IMR-90 (cell line): ENCODE data around the gene PCBP3. TPM values are rescaled to one million over a fixed set of nuclear protein-coding genes. Genes with fewer than 3 reads are reported as not detected.
A peak's percentile ranks its signal among the peaks of the same experiment; 100 is the strongest.

Source experiments
- ATAC-seq: fragments of 200-7000 bp; cut with Tn5 transposase; 2 replicates; pipeline ENCODE4 v1.9.1; 2020; ENCODE audit warnings: low read depth, mild to moderate bottlenecking, moderate library complexity
- BruUV-seq: library from RNA; stranded (reverse); fragments of 400-500 nt; replicated peaks from 2 replicates; lab custom pipeline; 2021; lab: Mats Ljungman, UMichigan
- CTCF ChIA-PET: fragments of 300-600 bp; formaldehyde crosslinking; extraction: SDS; loops from one replicate; lab custom pipeline; 2021; ENCODE audit warnings: antibody characterized with exemption; lab: Yijun Ruan, JAX
- POLR2A ChIA-PET: fragments of 300-600 bp; sonication (Branson Sonifier 250); formaldehyde crosslinking; loops from one replicate; lab custom pipeline; 2022; ENCODE audit warnings: antibody characterized with exemption; ENCODE audit not compliant: unreplicated experiment; lab: Charles Lee
- DNase-seq: peaks from one replicate; pipeline ENCODE4 v3.0.0; 2013
- H2AFZ ChIP-seq: replicated peaks from 2 replicates; pipeline ENCODE3; 2013; ENCODE audit warnings: low read length, mild to moderate bottlenecking; ENCODE audit not compliant: poor library complexity
- H2AK5ac ChIP-seq: 2 replicates; pipeline ENCODE4 v1.6.1; 2013; ENCODE audit warnings: low read depth, low read length, inconsistent platforms
- H2AK9ac ChIP-seq: replicated peaks from 2 replicates; pipeline ENCODE3; 2013; ENCODE audit warnings: mild to moderate bottlenecking, low read depth, low read length, moderate library complexity; ENCODE audit not compliant: poor library complexity
- H2BK120ac ChIP-seq: 2 replicates; pipeline ENCODE4 v1.6.1; 2013; ENCODE audit warnings: low read depth, low read length, inconsistent platforms
- H2BK15ac ChIP-seq: 3 replicates; pipeline ENCODE4 v1.6.1; 2013; ENCODE audit warnings: low read depth, low read length, inconsistent platforms
- H2BK20ac ChIP-seq: 2 replicates; pipeline ENCODE4 v1.6.1; 2013; ENCODE audit warnings: low read depth, mild to moderate bottlenecking, inconsistent platforms, low read length, moderate library complexity
- H2BK5ac ChIP-seq: 2 replicates; pipeline ENCODE4 v1.6.1; 2013; ENCODE audit warnings: mild to moderate bottlenecking, low read depth, low read length, inconsistent platforms; ENCODE audit not compliant: poor library complexity, severe bottlenecking
- H3K14ac ChIP-seq: replicated peaks from 2 replicates; pipeline ENCODE4 v1.6.1; 2013; ENCODE audit warnings: low read depth, low read length, inconsistent platforms
- H3K18ac ChIP-seq: 2 replicates; pipeline ENCODE4 v1.6.1; 2013; ENCODE audit warnings: low read depth, low read length, control low read depth
- H3K23ac ChIP-seq: 2 replicates; pipeline ENCODE4 v1.6.1; 2013; ENCODE audit warnings: low read depth, low read length, inconsistent platforms
- H3K27ac ChIP-seq: 2 replicates; pipeline ENCODE4 v1.5.1; 2013; ENCODE audit warnings: mild to moderate bottlenecking, control low read depth, low read length; ENCODE audit not compliant: insufficient read depth
- H3K27me3 ChIP-seq: 2 replicates; pipeline ENCODE4 v1.6.1; 2013; ENCODE audit warnings: low read length; ENCODE audit not compliant: control insufficient read depth, insufficient read depth
- H3K36me3 ChIP-seq: 2 replicates; pipeline ENCODE4 v1.6.1; 2013; ENCODE audit warnings: low read length, mixed read lengths; ENCODE audit not compliant: control insufficient read depth, insufficient read depth
- H3K4ac ChIP-seq: 2 replicates; pipeline ENCODE4 v1.6.1; 2013; ENCODE audit warnings: low read depth, low read length, inconsistent platforms
- H3K4me1 ChIP-seq: 2 replicates; pipeline ENCODE4 v1.6.1; 2013; ENCODE audit warnings: low read length, mixed read lengths; ENCODE audit not compliant: control insufficient read depth, insufficient read depth
- H3K4me2 ChIP-seq: 2 replicates; pipeline ENCODE4 v1.6.1; 2013; ENCODE audit warnings: low read depth, mild to moderate bottlenecking, control low read depth, low read length, moderate library complexity
- H3K4me3 ChIP-seq: 2 replicates; pipeline ENCODE4 v1.5.1; 2013; ENCODE audit warnings: low read depth, mild to moderate bottlenecking, control low read depth, low read length, moderate library complexity; ENCODE audit not compliant: insufficient read depth
- H3K56ac ChIP-seq: 2 replicates; pipeline ENCODE4 v1.6.1; 2013; ENCODE audit warnings: low read length, inconsistent platforms; ENCODE audit not compliant: insufficient read depth; ENCODE audit errors: extremely low read depth
- H3K79me1 ChIP-seq, 2 experiments: 2 replicates each; pipeline ENCODE4 v1.6.1; 2013; ENCODE audit warnings: low read length in 2 of 2, inconsistent platforms in 1 of 2, low read depth in 1 of 2
- H3K9ac ChIP-seq: 2 replicates; pipeline ENCODE4 v1.6.1; 2013; ENCODE audit warnings: low read depth, low read length, control low read depth
- H3K9me1 ChIP-seq: 2 replicates; pipeline ENCODE4 v1.6.1; 2013; ENCODE audit warnings: low read length, inconsistent platforms; ENCODE audit not compliant: insufficient read depth
- H3K9me3 ChIP-seq: 2 replicates; pipeline ENCODE4 v1.6.1; 2013; ENCODE audit warnings: low read length; ENCODE audit not compliant: control insufficient read depth, insufficient read depth
- H4K20me1 ChIP-seq: 2 replicates; pipeline ENCODE4 v1.6.1; 2013; ENCODE audit warnings: low read length, inconsistent platforms; ENCODE audit not compliant: insufficient read depth
- H4K5ac ChIP-seq: 2 replicates; pipeline ENCODE4 v1.6.1; 2013; ENCODE audit warnings: mild to moderate bottlenecking, low read depth, low read length, control low read depth
- H4K8ac ChIP-seq, 2 experiments: 2 replicates each; pipeline ENCODE4 v1.6.1; 2013; ENCODE audit warnings: low read depth in 2 of 2, low read length in 2 of 2, control low read depth in 1 of 2, inconsistent platforms in 1 of 2
- H4K91ac ChIP-seq: 2 replicates; pipeline ENCODE4 v1.6.1; 2013; ENCODE audit warnings: low read depth, low read length, inconsistent platforms; ENCODE audit not compliant: insufficient read depth
- BHLHE40 ChIP-seq: fragments of 150-350 bp; IDR thresholded peaks from 2 replicates; pipeline ENCODE4 v1.6.1; 2016; ENCODE audit warnings: mild to moderate bottlenecking, low read depth, low read length
- CEBPB ChIP-seq: IDR thresholded peaks from 2 replicates; pipeline ENCODE4 v1.6.1; 2012; ENCODE audit warnings: low read depth, low read length, improper control_type of control experiment
- CHD1 ChIP-seq: IDR thresholded peaks from 2 replicates; pipeline ENCODE4 v1.6.1; 2012; ENCODE audit warnings: low read depth, low read length, improper control_type of control experiment
- ELK1 ChIP-seq: fragments of 150-350 bp; IDR thresholded peaks from 2 replicates; pipeline ENCODE4 v1.6.1; 2016; ENCODE audit warnings: low read depth, mild to moderate bottlenecking, low read length, moderate library complexity, borderline replicate concordance
- FOS ChIP-seq: fragments of 150-350 bp; IDR thresholded peaks from 2 replicates; pipeline ENCODE4 v1.6.1; 2016; ENCODE audit warnings: low read depth, low read length
- MAZ ChIP-seq: IDR thresholded peaks from 2 replicates; pipeline ENCODE4 v1.6.1; 2012; ENCODE audit warnings: low read depth, mild to moderate bottlenecking, low read length, improper control_type of control experiment, moderate library complexity, borderline replicate concordance
- MXI1 ChIP-seq: IDR thresholded peaks from 2 replicates; pipeline ENCODE4 v1.6.1; 2012; ENCODE audit warnings: low read depth, mild to moderate bottlenecking, low read length, moderate library complexity, borderline replicate concordance
- NFE2L2 ChIP-seq: fragments of 150-350 bp; IDR thresholded peaks from 2 replicates; pipeline ENCODE4 v1.6.1; 2016; ENCODE audit warnings: low read depth, mild to moderate bottlenecking, low read length
- POLR2A ChIP-seq: IDR thresholded peaks from 2 replicates; pipeline ENCODE4 v1.6.1; 2012; ENCODE audit warnings: mild to moderate bottlenecking, low read depth, low read length
- RAD21 ChIP-seq: IDR thresholded peaks from 2 replicates; pipeline ENCODE4 v1.6.1; 2012; ENCODE audit warnings: low read length, improper control_type of control experiment
- RCOR1 ChIP-seq: IDR thresholded peaks from 2 replicates; pipeline ENCODE4 v1.6.1; 2012; ENCODE audit warnings: mild to moderate bottlenecking, low read length, improper control_type of control experiment; ENCODE audit not compliant: insufficient replicate concordance
- RFX5 ChIP-seq: IDR thresholded peaks from 2 replicates; pipeline ENCODE4 v1.8.0; 2012; ENCODE audit warnings: low read depth, mild to moderate bottlenecking, low read length, moderate library complexity
- SMC3 ChIP-seq: fragments of 150-350 bp; IDR thresholded peaks from 2 replicates; pipeline ENCODE4 v1.6.1; 2016; ENCODE audit warnings: low read depth, mild to moderate bottlenecking, antibody characterized with exemption, low read length, moderate library complexity
- USF2 ChIP-seq: fragments of 150-350 bp; IDR thresholded peaks from 2 replicates; pipeline ENCODE4 v1.6.1; 2017; ENCODE audit warnings: mild to moderate bottlenecking, antibody characterized with exemption, low read length, low read depth
- WGBS, 2 experiments: methylation state at CpG; one replicate each; pipeline versions ENCODE4 v1.1.5 to v1.1.7; 2013; ENCODE audit warnings: missing lambda C conversion rate in 2 of 2; ENCODE audit not compliant: insufficient read length in 1 of 2; ENCODE audit errors: extremely low coverage in 2 of 2; 5-methylcytosine and 5-hydroxymethylcytosine counted together
- dilution Hi-C: fragments of 300-500 bp; cut with HindIII; formaldehyde crosslinking; loops from one replicate; pipeline ENCODE4 v1.14.3; 2018; ENCODE audit warnings: low sequenced_read_pairs; ENCODE audit not compliant: unreplicated experiment
- in situ Hi-C: fragments of 300-500 bp; cut with MboI; formaldehyde crosslinking; loops from 3 replicates; pipeline ENCODE4 v1.14.3; 2019; ENCODE audit warnings: low sequenced_read_pairs, inconsistent platforms, mixed read lengths
- intact Hi-C: fragments of 100-400 bp; cut with micrococcal nuclease; formaldehyde crosslinking; loops from 2 replicates; pipeline ENCODE4 v1.10.0; 2022
- polyA plus RNA-seq, 3 experiments: library from polyadenylated mRNA; depleted of rRNA; stranded (reverse); fragments of >200 nt; gene quantifications; 2 replicates each; pipeline ENCODE4 v1.2.3, GENCODE V29; 2012; ENCODE audit warnings: low replicate concordance in 1 of 3
- total RNA-seq: library from RNA; depleted of rRNA; stranded (reverse); fragments of >200 nt; gene quantifications from 2 replicates; pipeline ENCODE4 v1.2.3, GENCODE V29; 2012
- TF ChIP-seq, protein P1 (sequence below): conservative IDR thresholded peaks from 2 replicates; pipeline ENCODE4 v1.5.1; 2012; ENCODE audit warnings: mild to moderate bottlenecking, low read depth, low read length, improper control_type of control experiment

Gene PCBP3
- total and polyA plus RNA-seq, 2 of the 4 experiments (the other 2 are of a cell fraction), result 2.9 to 3.9 TPM

GRCh38 chr21:45736690-45737484, 93.4 kb downstream of the PCBP3 start:
- intact Hi-C loops (no loop called here), in situ Hi-C loops (no loop called here), dilution Hi-C loops (no loop called here)
- Histone ChIP-seq H2BK20ac (no peak overlapping the region), H3K4me1 (no peaks in the 10 kb centered on the region), H2AK5ac (no peak overlapping the region), H3K9me3 (no peaks in the 10 kb centered on the region), H2AFZ (peak overlapping the region; percentile 37), H3K79me1 (no peaks in the 10 kb centered on the region), H3K27me3 (no peaks in the 10 kb centered on the region), H3K56ac (no peak overlapping the region), H3K18ac (no peak overlapping the region), H3K36me3 (no peaks in the 10 kb centered on the region), H2BK120ac (no peak overlapping the region), H3K9me1 (peaks cover 3% of the 10 kb centered on the region; the same call in 1 of the 2 replicates), H4K20me1 (no peaks in the 10 kb centered on the region; the same call in none of the 2 replicates), H3K23ac (no peak overlapping the region), H4K5ac (no peak overlapping the region), H3K9ac (no peak overlapping the region), H3K27ac (no peak overlapping the region), H3K14ac (no peak overlapping the region; the same call in 1 of the 2 replicates), H3K4me2 (no peak overlapping the region), H2BK5ac (no peak overlapping the region), H3K4me3 (no peak overlapping the region), H4K91ac (no peak overlapping the region), H4K8ac (no peak overlapping the region), H2BK15ac (no peak overlapping the region), H2AK9ac (no peak overlapping the region), H3K4ac (no peak overlapping the region)
- no peak for DNase-seq
- POLR2A ChIA-PET, result no interaction called here
- no TSS peak for BruUV-seq
- CTCF ChIA-PET, result no interaction called here
- ATAC-seq, result no peak
- WGBS, 2 experiments, result 48% methylated on average over 9 of the region's 17 CpGs; no CpG with 5 or more reads in 1 of the 2 experiments
- no peak for TF ChIP-seq RCOR1
- TF ChIP-seq RAD21, result no peak
- no peak for TF ChIP-seq RFX5
- no peak for TF ChIP-seq USF2
- no peak for TF ChIP-seq FOS
- no peak for TF ChIP-seq CEBPB
- TF ChIP-seq CHD1, result no peak
- TF ChIP-seq BHLHE40, result no peak
- TF ChIP-seq SMC3, result no peak
- no peak for TF ChIP-seq POLR2A
- TF ChIP-seq ELK1, result no peak
- TF ChIP-seq, protein P1, sequence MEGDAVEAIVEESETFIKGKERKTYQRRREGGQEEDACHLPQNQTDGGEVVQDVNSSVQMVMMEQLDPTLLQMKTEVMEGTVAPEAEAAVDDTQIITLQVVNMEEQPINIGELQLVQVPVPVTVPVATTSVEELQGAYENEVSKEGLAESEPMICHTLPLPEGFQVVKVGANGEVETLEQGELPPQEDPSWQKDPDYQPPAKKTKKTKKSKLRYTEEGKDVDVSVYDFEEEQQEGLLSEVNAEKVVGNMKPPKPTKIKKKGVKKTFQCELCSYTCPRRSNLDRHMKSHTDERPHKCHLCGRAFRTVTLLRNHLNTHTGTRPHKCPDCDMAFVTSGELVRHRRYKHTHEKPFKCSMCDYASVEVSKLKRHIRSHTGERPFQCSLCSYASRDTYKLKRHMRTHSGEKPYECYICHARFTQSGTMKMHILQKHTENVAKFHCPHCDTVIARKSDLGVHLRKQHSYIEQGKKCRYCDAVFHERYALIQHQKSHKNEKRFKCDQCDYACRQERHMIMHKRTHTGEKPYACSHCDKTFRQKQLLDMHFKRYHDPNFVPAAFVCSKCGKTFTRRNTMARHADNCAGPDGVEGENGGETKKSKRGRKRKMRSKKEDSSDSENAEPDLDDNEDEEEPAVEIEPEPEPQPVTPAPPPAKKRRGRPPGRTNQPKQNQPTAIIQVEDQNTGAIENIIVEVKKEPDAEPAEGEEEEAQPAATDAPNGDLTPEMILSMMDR, result no peak
- TF ChIP-seq NFE2L2, result no peak
- no peak for TF ChIP-seq MAZ
- TF ChIP-seq MXI1, result no peak
